Natural killer cell (primary cell): ENCODE measurements around the gene TBC1D17. TPM values are rescaled to one million over a fixed set of nuclear protein-coding genes. Genes with fewer than 3 reads are reported as not detected.

ENCODE experiments used
- ATAC-seq, 3 donors: fragments of 150-1000 bp in 2 of 3; fragments of 200-7000 bp in 1 of 3; cut with Tn5 transposase; 1 replicate in 1 of 3; 2 replicates in 2 of 3; pipeline ENCODE4 v1.10.0; 2021; ENCODE audit warnings: mild to moderate bottlenecking in 2 of 3, moderate library complexity in 2 of 3
- DNase-seq, 2 donors: peaks; one replicate each; pipeline versions ENCODE4 v3.0.0 to v3.0.0-alpha.2; 2013 to 2021; ENCODE audit warnings: mixed read lengths in 1 of 2
- H3K27ac ChIP-seq: one replicate; pipeline ENCODE4 v1.5.1; 2013; ENCODE audit warnings: mild to moderate bottlenecking, low read length
- H3K27me3 ChIP-seq: one replicate; pipeline ENCODE4 v1.6.1; 2013; ENCODE audit warnings: low read length; ENCODE audit not compliant: control insufficient read depth, insufficient read depth
- H3K36me3 ChIP-seq: one replicate; pipeline ENCODE4 v1.6.1; 2013; ENCODE audit warnings: low read length; ENCODE audit not compliant: control insufficient read depth, insufficient read depth
- H3K4me1 ChIP-seq: one replicate; pipeline ENCODE4 v1.6.1; 2013; ENCODE audit warnings: low read length; ENCODE audit not compliant: control insufficient read depth, insufficient read depth
- H3K4me3 ChIP-seq: one replicate; pipeline ENCODE4 v1.5.1; 2013; ENCODE audit warnings: low read length
- H3K9me3 ChIP-seq: one replicate; pipeline ENCODE4 v1.6.1; 2013; ENCODE audit warnings: low read length; ENCODE audit not compliant: control insufficient read depth, insufficient read depth
- H3K27ac Mint-ChIP-seq, 2 donors: one replicate each; pipeline ENCODE4 v1.8.0; 2022; ENCODE audit warnings: mild to moderate bottlenecking in 2 of 2, mixed read lengths in 2 of 2, moderate library complexity in 1 of 2
- H3K27me3 Mint-ChIP-seq, 2 donors: one replicate each; pipeline ENCODE4 v1.8.0; 2022; ENCODE audit warnings: low read depth in 2 of 2, mixed read lengths in 2 of 2
- H3K36me3 Mint-ChIP-seq: one replicate; pipeline ENCODE4 v1.8.0; 2022; ENCODE audit warnings: mixed read lengths
- H3K4me1 Mint-ChIP-seq, 2 donors: one replicate each; pipeline ENCODE4 v1.8.0; 2022; ENCODE audit warnings: mixed read lengths in 2 of 2
- H3K4me3 Mint-ChIP-seq: one replicate; pipeline ENCODE4 v1.8.0; 2022; ENCODE audit warnings: mild to moderate bottlenecking, moderate library complexity, mixed read lengths
- H3K9me3 Mint-ChIP-seq, 2 donors: one replicate each; pipeline ENCODE4 v1.8.0; 2022; ENCODE audit warnings: mixed read lengths in 2 of 2
- CTCF ChIP-seq: fragments of 200-600 bp; IDR thresholded peaks from one replicate; pipeline ENCODE4 v1.8.0; 2022; ENCODE audit warnings: antibody characterized with exemption
- WGBS: methylation state at CpG from one replicate; pipeline ENCODE4 v1.1.7; 2013; ENCODE audit warnings: missing lambda C conversion rate; ENCODE audit not compliant: insufficient coverage; 5-methylcytosine and 5-hydroxymethylcytosine counted together
- intact Hi-C: fragments of 100-400 bp; cut with micrococcal nuclease; formaldehyde crosslinking; loops from one replicate; pipeline ENCODE4 v1.14.2; 2022
- total RNA-seq, 4 donors: library from RNA; stranded (reverse); fragments of 120-200 nt in 1 of 4; gene quantifications; one replicate each; pipeline versions ENCODE4 v1.2.3 to v1.2.4, GENCODE V29; 2013 to 2022

TBC1D17 gene
- total RNA-seq, 3 donors from 2014 or later (not counting 1 experiment from before 2014, with no cell fraction given), result 45.8 to 59.7 (median 54.4) TPM

DNA sequence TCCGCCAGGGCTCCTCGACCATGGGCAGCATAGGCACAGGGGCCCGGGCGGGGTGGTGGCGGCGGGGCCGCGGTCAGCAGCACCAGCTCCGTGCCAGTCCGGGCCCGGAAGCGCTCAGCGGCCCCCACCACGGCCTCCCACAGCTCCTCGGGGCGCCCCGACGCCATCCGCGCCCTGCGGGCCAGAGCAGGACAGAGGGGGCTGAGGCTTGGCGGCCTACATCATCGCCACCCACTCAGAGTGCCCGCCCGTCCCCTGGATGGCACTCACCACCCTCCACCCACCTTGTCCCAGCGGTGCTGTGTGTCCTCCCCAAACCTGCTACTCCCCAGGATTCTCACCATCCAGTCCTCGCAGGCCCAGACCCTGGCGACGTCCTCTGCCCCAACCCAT, 4.4 kb upstream of the TBC1D17 start:
- H3K9me3 ChIP-seq, result no peaks in the 10 kb centered on the region
- no peak for TF ChIP-seq CTCF
- H3K4me1 ChIP-seq, result peaks cover 38% of the 10 kb centered on the region
- DNase-seq, result no peak
- no peak overlapping the region for H3K27ac Mint-ChIP-seq
- no peaks in the 10 kb centered on the region for H3K36me3 Mint-ChIP-seq
- no peaks in the 10 kb centered on the region for H3K27me3 Mint-ChIP-seq
- H3K9me3 Mint-ChIP-seq, result no peaks in the 10 kb centered on the region
- no peak overlapping the region for H3K4me3 ChIP-seq
- no peaks in the 10 kb centered on the region for H3K27me3 ChIP-seq
- ATAC-seq, result no peak
- no peak overlapping the region for H3K4me3 Mint-ChIP-seq
- no peak overlapping the region for H3K27ac ChIP-seq
- WGBS, result 95% methylated on average over 29 of the region's 29 CpGs
- H3K4me1 Mint-ChIP-seq, result peaks cover 13 to 26% of the 10 kb centered on the region in 2 donors
- intact Hi-C loops, result no loop called here
- H3K36me3 ChIP-seq, result peaks cover 2% of the 10 kb centered on the region

DNA sequence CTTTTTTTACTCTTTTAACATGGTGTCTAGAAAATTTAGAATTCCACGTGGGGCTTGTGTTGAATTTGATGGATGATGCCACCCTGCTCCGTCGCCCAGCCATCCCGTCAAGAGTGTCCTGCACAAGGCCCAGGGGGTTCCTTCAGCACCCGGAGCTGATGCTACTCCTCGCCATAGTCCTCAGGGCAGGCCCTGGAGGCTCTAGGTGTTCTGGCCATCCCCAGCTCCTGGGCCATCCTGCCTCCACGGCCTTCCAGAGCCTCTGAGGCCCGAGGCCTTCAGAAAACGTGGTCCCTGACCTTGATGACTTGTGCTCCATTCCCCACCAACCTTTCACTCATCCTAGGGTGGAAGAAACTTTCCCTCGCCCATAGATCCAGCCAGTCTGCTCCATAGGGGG, 3.7 kb upstream of the TBC1D17 start:
- Mint-ChIP-seq H3K4me1 (peaks cover 20 to 34% of the 10 kb centered on the region in 2 donors), H3K27ac (no peak overlapping the region), H3K36me3 (no peaks in the 10 kb centered on the region), H3K27me3 (no peaks in the 10 kb centered on the region), H3K4me3 (no peak overlapping the region), H3K9me3 (no peaks in the 10 kb centered on the region)
- Histone ChIP-seq H3K36me3 (peaks cover 2% of the 10 kb centered on the region), H3K27ac (no peak overlapping the region), H3K4me1 (peaks cover 38% of the 10 kb centered on the region), H3K4me3 (no peak overlapping the region), H3K27me3 (no peaks in the 10 kb centered on the region), H3K9me3 (no peaks in the 10 kb centered on the region)
- intact Hi-C loops, result no loop called here
- DNase-seq (no peak), ATAC-seq (no peak)
- TF ChIP-seq CTCF, result no peak
- 93% methylated on average over 10 of the region's 10 CpGs for WGBS

DNA sequence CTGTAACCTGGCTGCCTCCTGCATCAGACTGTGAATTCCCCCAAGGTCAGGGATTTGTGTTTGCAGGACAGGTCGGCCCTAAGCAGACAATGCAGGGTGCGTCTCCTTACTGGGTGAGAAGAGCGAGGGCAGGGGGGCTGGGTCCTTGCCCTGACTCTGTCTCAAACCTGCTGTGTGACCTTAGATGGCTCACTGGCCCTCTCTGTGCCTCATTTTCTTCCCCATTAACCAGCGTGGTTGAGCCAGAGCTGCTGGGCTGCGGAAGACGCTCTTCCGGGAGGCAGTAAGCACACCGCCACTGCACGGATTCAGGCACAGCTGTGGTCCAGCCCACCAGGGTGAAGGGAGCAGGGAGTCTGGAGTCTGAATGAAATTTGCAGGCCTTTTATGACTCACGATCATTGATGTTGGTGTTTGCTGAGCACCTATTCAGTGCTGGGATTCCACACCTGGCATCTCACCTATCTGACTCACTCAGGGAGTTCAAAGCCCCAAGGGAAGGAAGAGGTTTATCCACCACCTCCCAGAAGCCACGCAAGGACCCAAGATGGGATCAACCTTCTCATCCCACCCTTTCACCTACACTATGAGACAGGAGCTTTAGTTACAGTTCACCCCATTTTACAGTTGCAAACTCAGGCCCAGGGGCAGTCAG, 2.9 kb upstream of the TBC1D17 start:
- intact Hi-C loops, result loop anchor here (5.0 kb wide), 1 partner anchor 387 kb away; the partner anchor contains the start of gene RPL13A
- Histone ChIP-seq H3K27me3 (no peaks in the 10 kb centered on the region), H3K36me3 (peaks cover 5% of the 10 kb centered on the region), H3K4me3 (no peak overlapping the region), H3K4me1 (peaks cover 33% of the 10 kb centered on the region), H3K9me3 (no peaks in the 10 kb centered on the region), H3K27ac (no peak overlapping the region)
- 94% methylated on average over 11 of the region's 11 CpGs for WGBS
- ATAC-seq, result no peak
- peaks cover 22 to 36% of the 10 kb centered on the region in 2 donors for H3K4me1 Mint-ChIP-seq
- no peaks in the 10 kb centered on the region for H3K36me3 Mint-ChIP-seq
- H3K27ac Mint-ChIP-seq, result no peak overlapping the region
- H3K9me3 Mint-ChIP-seq, result no peaks in the 10 kb centered on the region
- no peak overlapping the region for H3K4me3 Mint-ChIP-seq
- no peak for TF ChIP-seq CTCF
- no peaks in the 10 kb centered on the region for H3K27me3 Mint-ChIP-seq
- no peak for DNase-seq

- Histone ChIP-seq H3K9me3 (no peaks in the 10 kb centered on the region), H3K36me3 (peaks cover 8% of the 10 kb centered on the region), H3K27ac (no peak overlapping the region), H3K4me1 (peaks cover 30% of the 10 kb centered on the region), H3K27me3 (no peaks in the 10 kb centered on the region), H3K4me3 (no peak overlapping the region)
- WGBS, result 90% methylated on average over 4 of the region's 4 CpGs
- Mint-ChIP-seq H3K36me3 (no peaks in the 10 kb centered on the region), H3K4me3 (no peak overlapping the region), H3K27ac (no peak overlapping the region), H3K27me3 (no peaks in the 10 kb centered on the region), H3K4me1 (peaks cover 22 to 33% of the 10 kb centered on the region in 2 donors), H3K9me3 (no peaks in the 10 kb centered on the region)
- ATAC-seq, result no peak
- intact Hi-C loops, result loop anchor here (5.0 kb wide), 1 partner anchor 388 kb away; the partner anchor contains the start of gene RPL13A
- DNase-seq, result no peak
- TF ChIP-seq CTCF, result no peak
Measured at GRCh38 chr19:49875177-49875576, 2.3 kb upstream of the TBC1D17 start.
